Measurements from ENCODE around the gene MAD1L1.

DNA sequence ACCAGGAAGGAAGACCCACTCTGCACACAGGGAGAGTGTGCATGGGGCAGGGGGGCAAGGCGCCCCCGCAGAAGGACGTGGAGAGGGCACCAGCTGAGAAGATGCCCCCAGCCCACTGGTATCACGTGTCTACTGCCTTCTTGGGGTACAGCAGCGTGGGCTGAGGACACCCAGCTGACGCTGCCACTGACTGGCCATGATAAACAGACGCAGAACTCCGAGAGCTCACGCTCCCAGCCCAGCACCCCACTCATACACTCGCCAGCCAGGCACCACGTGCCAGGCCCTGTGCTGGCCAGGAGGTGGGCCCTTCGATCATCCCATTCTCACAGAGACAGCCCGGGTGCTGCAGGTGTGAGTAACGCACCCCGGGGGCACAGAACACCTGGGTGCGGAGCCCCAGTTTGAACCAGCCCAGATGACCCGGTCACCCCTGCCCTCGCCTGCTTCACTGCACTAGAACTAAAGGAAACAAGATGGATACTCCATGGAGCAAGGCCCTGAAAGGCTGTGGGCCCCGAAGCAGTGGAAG lies 199.8 kb downstream of the MAD1L1 start:
- TF ChIP-seq IRX3 (CRISPR knock-in tag; IDR thresholded peaks at IDR 0.05; ENCODE audit: borderline replicate concordance, low read depth), result no peak
- TF ChIP-seq, protein P1, sequence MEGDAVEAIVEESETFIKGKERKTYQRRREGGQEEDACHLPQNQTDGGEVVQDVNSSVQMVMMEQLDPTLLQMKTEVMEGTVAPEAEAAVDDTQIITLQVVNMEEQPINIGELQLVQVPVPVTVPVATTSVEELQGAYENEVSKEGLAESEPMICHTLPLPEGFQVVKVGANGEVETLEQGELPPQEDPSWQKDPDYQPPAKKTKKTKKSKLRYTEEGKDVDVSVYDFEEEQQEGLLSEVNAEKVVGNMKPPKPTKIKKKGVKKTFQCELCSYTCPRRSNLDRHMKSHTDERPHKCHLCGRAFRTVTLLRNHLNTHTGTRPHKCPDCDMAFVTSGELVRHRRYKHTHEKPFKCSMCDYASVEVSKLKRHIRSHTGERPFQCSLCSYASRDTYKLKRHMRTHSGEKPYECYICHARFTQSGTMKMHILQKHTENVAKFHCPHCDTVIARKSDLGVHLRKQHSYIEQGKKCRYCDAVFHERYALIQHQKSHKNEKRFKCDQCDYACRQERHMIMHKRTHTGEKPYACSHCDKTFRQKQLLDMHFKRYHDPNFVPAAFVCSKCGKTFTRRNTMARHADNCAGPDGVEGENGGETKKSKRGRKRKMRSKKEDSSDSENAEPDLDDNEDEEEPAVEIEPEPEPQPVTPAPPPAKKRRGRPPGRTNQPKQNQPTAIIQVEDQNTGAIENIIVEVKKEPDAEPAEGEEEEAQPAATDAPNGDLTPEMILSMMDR (CRISPR knock-in tag; IDR thresholded peaks at IDR 0.05), result no peak

All from HepG2 (cell line).